ENCODE results near the gene SMPD3. TPM values are rescaled to one million over a fixed set of nuclear protein-coding genes. Genes with fewer than 3 reads are reported as not detected.
A peak's percentile ranks its signal among the peaks of the same experiment; 100 is the strongest.

Gene SMPD3
- total RNA-seq, 2 experiments from 2014 or later, result 11.1 to 12.0 TPM

DNA sequence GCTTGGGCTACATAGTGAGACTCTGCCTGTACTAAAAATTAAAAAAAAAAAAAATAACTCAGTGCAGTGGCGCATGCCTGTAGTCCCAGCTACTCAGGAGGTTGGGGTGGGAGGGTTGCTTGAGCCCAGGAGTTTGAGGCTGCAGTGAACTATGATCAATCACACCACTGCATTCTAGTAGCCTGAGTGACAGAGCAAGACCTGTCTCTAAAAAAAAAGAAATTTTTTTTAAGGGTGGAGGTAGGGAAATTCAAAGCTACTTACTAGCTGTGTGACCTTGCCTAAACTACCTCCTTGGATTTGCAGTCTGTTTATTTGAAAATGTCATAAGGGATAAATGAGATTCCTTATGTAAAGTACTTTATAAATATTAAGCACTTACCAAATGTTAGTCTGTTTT lies 3.4 kb upstream of the SMPD3 start:
- CTCF ChIA-PET, result interaction anchor here (1.3 to 1.7 kb wide), 3 partner anchors 8 to 139 kb away, joined by 3 to 4 read pairs (median 3); no protein-coding TSS in a partner anchor
- Mint-ChIP-seq H3K9me3 (ENCODE audit: insufficient read depth) (no peaks in the 10 kb centered on the region), H3K27ac (no peak overlapping the region), H3K4me3 (no peak overlapping the region), H3K4me1 (ENCODE audit: low read depth) (peaks cover 18% of the 10 kb centered on the region), H3K27me3 (ENCODE audit: low read depth) (peaks cover 9% of the 10 kb centered on the region), H3K36me3 (ENCODE audit: low read depth) (no peaks in the 10 kb centered on the region)
- DNase-seq, result no peak
- POLR2A ChIA-PET, result interaction anchor here (0.6 to 1.1 kb wide), 3 partner anchors 19 to 696 kb away, joined by 3 to 5 read pairs (median 3); no protein-coding TSS in a partner anchor
- ATAC-seq, result no peak

DNA sequence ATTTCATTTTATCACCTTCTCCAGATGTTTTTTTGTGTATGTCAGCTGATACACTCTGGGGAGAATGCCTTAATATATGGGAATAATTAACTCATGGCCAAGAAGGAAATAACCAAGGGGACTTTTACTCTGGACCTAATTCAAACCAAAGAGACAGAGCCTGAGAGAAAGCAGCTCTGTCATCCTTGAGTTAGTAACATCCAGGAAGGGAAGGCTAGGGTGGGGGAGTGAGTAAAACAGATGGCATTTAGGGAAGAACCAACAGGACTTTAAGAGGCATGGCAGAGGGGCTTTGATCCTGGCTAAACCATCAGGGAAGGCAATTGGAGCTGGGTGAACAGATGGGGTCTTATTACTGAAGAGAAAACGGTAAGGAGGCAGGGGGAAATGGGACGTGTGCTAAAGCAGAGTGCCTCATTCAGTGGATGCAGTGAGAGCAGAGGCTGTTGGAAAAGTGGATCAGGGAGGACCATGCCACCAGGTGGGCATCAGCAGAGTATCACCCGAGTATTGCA lies 2.5 kb upstream of the SMPD3 start:
- Mint-ChIP-seq H3K4me1 (ENCODE audit: low read depth) (peaks cover 18% of the 10 kb centered on the region), H3K27ac (no peak overlapping the region), H3K9me3 (ENCODE audit: insufficient read depth) (no peaks in the 10 kb centered on the region), H3K4me3 (no peak overlapping the region), H3K36me3 (ENCODE audit: low read depth) (no peaks in the 10 kb centered on the region), H3K27me3 (ENCODE audit: low read depth) (peaks cover 13% of the 10 kb centered on the region)
- ChIA-PET CTCF (interaction anchor here (1.6 to 1.7 kb wide), 2 partner anchors 19 to 140 kb away, joined by 3 to 5 read pairs; no protein-coding TSS in a partner anchor), POLR2A (interaction anchor here (1.0 kb wide), 1 partner anchor 29 kb away, joined by 3 read pairs; no protein-coding TSS in a partner anchor)
- DNase-seq, result no peak
- ATAC-seq, result no peak

GRCh38 chr16:68447653-68448359 lies 502 bp downstream of the SMPD3 start:
- Mint-ChIP-seq H3K27ac (no peak overlapping the region), H3K4me3 (peak overlapping the region; percentile 28), H3K36me3 (ENCODE audit: low read depth) (no peaks in the 10 kb centered on the region), H3K9me3 (ENCODE audit: insufficient read depth) (no peaks in the 10 kb centered on the region), H3K27me3 (ENCODE audit: low read depth) (peaks cover 28% of the 10 kb centered on the region), H3K4me1 (ENCODE audit: low read depth) (peaks cover 18% of the 10 kb centered on the region)
- ATAC-seq (peak; percentile 28), DNase-seq (no peak)
- ChIA-PET CTCF (interaction anchor here (0.9 to 1.3 kb wide), 5 partner anchors 30 to 73 kb away, joined by 3 to 5 read pairs (median 4); no protein-coding TSS in a partner anchor), POLR2A (interaction anchor here (0.6 to 1.2 kb wide), 2 partner anchors 61 to 123 kb away, joined by 3 read pairs; no protein-coding TSS in a partner anchor)

GRCh38 chr16:68446681-68447652 lies 1.3 kb downstream of the SMPD3 start:
- peaks cover 36% of the 10 kb centered on the region for H3K27me3 Mint-ChIP-seq (ENCODE audit: low read depth)
- no peaks in the 10 kb centered on the region for H3K36me3 Mint-ChIP-seq (ENCODE audit: low read depth)
- ChIA-PET CTCF (interaction anchor here (1.2 to 3.9 kb wide), 4 partner anchors 10 to 74 kb away, joined by 4 to 12 read pairs (median 7); no protein-coding TSS in a partner anchor), POLR2A (no interaction called here)
- no peak overlapping the region for H3K27ac Mint-ChIP-seq
- H3K4me3 Mint-ChIP-seq, result no peak overlapping the region
- ATAC-seq, result no peak
- peaks cover 18% of the 10 kb centered on the region for H3K4me1 Mint-ChIP-seq (ENCODE audit: low read depth)
- no peak for DNase-seq
- no peaks in the 10 kb centered on the region for H3K9me3 Mint-ChIP-seq (ENCODE audit: insufficient read depth)

GRCh38 chr16:68445458-68445857 lies 2.9 kb downstream of the SMPD3 start:
- POLR2A ChIA-PET, result interaction anchor here (0.7 kb wide), 1 partner anchor 22 kb away, joined by 3 read pairs; no protein-coding TSS in a partner anchor
- peaks cover 18% of the 10 kb centered on the region for H3K4me1 Mint-ChIP-seq (ENCODE audit: low read depth)
- no peaks in the 10 kb centered on the region for H3K36me3 Mint-ChIP-seq (ENCODE audit: low read depth)
- ATAC-seq, result no peak
- H3K9me3 Mint-ChIP-seq (ENCODE audit: insufficient read depth), result no peaks in the 10 kb centered on the region
- CTCF ChIA-PET, result interaction anchor here (0.9 to 3.9 kb wide), 11 partner anchors 11 to 90 kb away, joined by 3 to 22 read pairs (median 5); no protein-coding TSS in a partner anchor
- H3K27ac Mint-ChIP-seq, result no peak overlapping the region
- peaks cover 36% of the 10 kb centered on the region for H3K27me3 Mint-ChIP-seq (ENCODE audit: low read depth)
- peak; percentile 78 for DNase-seq
- H3K4me3 Mint-ChIP-seq, result no peak overlapping the region

GRCh38 chr16:68444056-68444657 lies 4.2 kb downstream of the SMPD3 start:
- Mint-ChIP-seq H3K9me3 (ENCODE audit: insufficient read depth) (no peaks in the 10 kb centered on the region), H3K27ac (no peak overlapping the region), H3K27me3 (ENCODE audit: low read depth) (peaks cover 45% of the 10 kb centered on the region), H3K4me1 (ENCODE audit: low read depth) (peaks cover 15% of the 10 kb centered on the region), H3K36me3 (ENCODE audit: low read depth) (no peaks in the 10 kb centered on the region), H3K4me3 (no peak overlapping the region)
- ATAC-seq (no peak), DNase-seq (peak; percentile 60)
- ChIA-PET POLR2A (interaction anchor here (0.5 kb wide), 1 partner anchor 666 kb away, joined by 4 read pairs; no protein-coding TSS in a partner anchor), CTCF (interaction anchor here (0.9 to 3.9 kb wide), 12 partner anchors 8 to 159 kb away, joined by 3 to 22 read pairs (median 6); no protein-coding TSS in a partner anchor)

DNA sequence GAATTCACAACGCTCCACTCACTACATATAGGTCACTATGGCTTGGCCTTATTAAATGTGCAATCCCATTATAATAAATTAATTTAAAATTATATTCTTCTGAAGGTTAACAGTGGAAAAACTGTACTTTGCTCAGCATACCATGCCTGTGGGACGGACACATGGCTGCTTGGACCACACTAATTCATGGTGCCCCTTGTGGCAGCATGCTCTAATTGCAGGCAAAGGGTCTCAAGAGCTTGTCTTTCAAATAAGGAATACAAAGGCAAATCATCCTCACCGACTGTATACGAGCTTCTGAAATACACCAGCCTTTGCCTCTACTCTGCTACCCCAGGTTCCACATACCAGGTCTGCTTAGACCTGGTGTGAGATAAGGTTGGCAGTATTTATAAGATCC lies 11.7 kb downstream of the SMPD3 start:
- H3K9me3 Mint-ChIP-seq (ENCODE audit: insufficient read depth), result peaks cover 6% of the 10 kb centered on the region
- H3K36me3 Mint-ChIP-seq (ENCODE audit: low read depth), result no peaks in the 10 kb centered on the region
- ChIA-PET CTCF (interaction anchor here (0.7 kb wide), 1 partner anchor 68 kb away, joined by 3 read pairs; no protein-coding TSS in a partner anchor), POLR2A (no interaction called here)
- no peak for DNase-seq
- peaks cover 36% of the 10 kb centered on the region for H3K27me3 Mint-ChIP-seq (ENCODE audit: low read depth)
- no peak for ATAC-seq
- H3K4me1 Mint-ChIP-seq (ENCODE audit: low read depth), result peaks cover 13% of the 10 kb centered on the region
- H3K4me3 Mint-ChIP-seq, result no peak overlapping the region
- H3K27ac Mint-ChIP-seq, result no peak overlapping the region

- CTCF ChIA-PET, result interaction anchor here (0.6 to 3.1 kb wide), 8 partner anchors 10 to 87 kb away, joined by 3 to 12 read pairs (median 4); no protein-coding TSS in a partner anchor
- POLR2A ChIA-PET, result no interaction called here
- Mint-ChIP-seq H3K4me1 (ENCODE audit: low read depth) (peaks cover 17% of the 10 kb centered on the region), H3K27ac (peak overlapping the region; percentile 8), H3K27me3 (ENCODE audit: low read depth) (peaks cover 33% of the 10 kb centered on the region), H3K4me3 (no peak overlapping the region), H3K36me3 (ENCODE audit: low read depth) (no peaks in the 10 kb centered on the region), H3K9me3 (ENCODE audit: insufficient read depth) (peaks cover 6% of the 10 kb centered on the region)
- ATAC-seq, result peak; percentile 15
- peak; percentile 26 for DNase-seq
Measured at GRCh38 chr16:68434624-68435210, 13.6 kb downstream of the SMPD3 start.

DNA sequence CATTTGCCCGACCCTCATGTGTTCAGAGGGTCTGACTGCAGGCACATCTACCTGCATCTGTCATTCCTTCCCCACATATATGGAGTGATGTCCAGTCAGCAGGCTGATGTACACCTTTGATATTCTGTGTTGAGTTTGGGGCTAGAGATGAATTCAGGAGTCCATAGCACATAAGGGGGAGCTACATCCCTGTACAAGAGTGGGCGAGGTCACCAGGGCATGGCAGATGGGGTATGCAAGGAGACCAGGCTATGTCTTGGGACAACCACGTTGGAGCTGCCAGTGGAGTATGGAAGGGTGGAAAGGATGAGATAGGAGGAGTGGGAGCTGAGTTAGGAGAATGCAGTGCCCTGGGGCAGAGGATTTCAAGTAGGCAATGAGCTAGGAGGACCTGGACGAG lies 15.0 kb downstream of the SMPD3 start:
- no peak for DNase-seq
- Mint-ChIP-seq H3K4me1 (ENCODE audit: low read depth) (peaks cover 17% of the 10 kb centered on the region), H3K27ac (no peak overlapping the region), H3K9me3 (ENCODE audit: insufficient read depth) (peaks cover 6% of the 10 kb centered on the region), H3K27me3 (ENCODE audit: low read depth) (peaks cover 20% of the 10 kb centered on the region), H3K36me3 (ENCODE audit: low read depth) (no peaks in the 10 kb centered on the region), H3K4me3 (no peak overlapping the region)
- no peak for ATAC-seq
- CTCF ChIA-PET, result interaction anchor here (0.5 to 3.1 kb wide), 3 partner anchors 11 to 542 kb away, joined by 3 to 12 read pairs (median 9); no protein-coding TSS in a partner anchor
- POLR2A ChIA-PET, result no interaction called here

- H3K27ac Mint-ChIP-seq, result no peak overlapping the region
- H3K4me1 Mint-ChIP-seq (ENCODE audit: low read depth), result peaks cover 17% of the 10 kb centered on the region
- H3K27me3 Mint-ChIP-seq (ENCODE audit: low read depth), result peaks cover 21% of the 10 kb centered on the region
- no peaks in the 10 kb centered on the region for H3K36me3 Mint-ChIP-seq (ENCODE audit: low read depth)
- ChIA-PET CTCF (interaction anchor here (3.1 kb wide), 1 partner anchor 36 kb away, joined by 12 read pairs; no protein-coding TSS in a partner anchor), POLR2A (no interaction called here)
- ATAC-seq (no peak), DNase-seq (no peak)
- H3K4me3 Mint-ChIP-seq, result no peak overlapping the region
- peaks cover 6% of the 10 kb centered on the region for H3K9me3 Mint-ChIP-seq (ENCODE audit: insufficient read depth)
Measured at GRCh38 chr16:68432701-68433100, 15.6 kb downstream of the SMPD3 start.

Measured in activated CD8-positive, alpha-beta T cell treated with anti-CD3 and anti-CD28 coated beads, Interleukin-2, amount 10 ng/mL, durations not matched to agents 7 days and 5 days (primary cell).